ENCODE results near the gene IVD.

Gene IVD

GRCh38 chr15:40405501-40406381, at the start of gene IVD:
Gene IVD (plus strand): TSS chr15:40405795. CDS start chr15:40405828, 33 bp downstream.
- DNase-seq, result peak; percentile 80

GRCh38 chr15:40355976-40356585, 49.5 kb upstream of the IVD start:
- no peak for DNase-seq

- DNase-seq, result no peak
These were observed 48.3 kb upstream of the IVD start for GRCh38 chr15:40357246-40357645.

- DNase-seq, result peak; percentile 89
These were observed 47.7 kb upstream of the IVD start, which contains the start of gene DISP2 for GRCh38 chr15:40357723-40358470. Gene DISP2 (plus strand): TSS chr15:40358219. CDS start chr15:40358322, 103 bp downstream.

GRCh38 chr15:40358471-40359353, 46.9 kb upstream of the IVD start:
- DNase-seq, result no peak

GRCh38 chr15:40360015-40360414, 45.6 kb upstream of the IVD start:
- DNase-seq, result no peak

GRCh38 chr15:40361640-40362039, 44.0 kb upstream of the IVD start:
- no peak for DNase-seq

GRCh38 chr15:40363611-40364010, 42.0 kb upstream of the IVD start:
- no peak for DNase-seq

- DNase-seq, result no peak
These were observed 41.3 kb upstream of the IVD start for GRCh38 chr15:40364251-40364650.

- DNase-seq, result no peak
These were observed 40.6 kb upstream of the IVD start for GRCh38 chr15:40365016-40365415.

- no peak for DNase-seq
These were observed 39.8 kb upstream of the IVD start for GRCh38 chr15:40365624-40366456.

- no peak for DNase-seq
These were observed 38.9 kb upstream of the IVD start for GRCh38 chr15:40366457-40367370.

- DNase-seq, result no peak
These were observed 38.3 kb upstream of the IVD start for GRCh38 chr15:40367371-40367685.

- peak; percentile 81 for DNase-seq
These were observed 37.6 kb upstream of the IVD start for GRCh38 chr15:40367686-40368611.

GRCh38 chr15:40368719-40369473, 36.7 kb upstream of the IVD start:
- no peak for DNase-seq

GRCh38 chr15:40369474-40369869, 36.1 kb upstream of the IVD start:
- no peak for DNase-seq

- no peak for DNase-seq
These were observed 35.6 kb upstream of the IVD start for GRCh38 chr15:40369971-40370370.

- DNase-seq, result no peak
These were observed 32.6 kb upstream of the IVD start for GRCh38 chr15:40372981-40373380.

GRCh38 chr15:40377606-40378005, 28.0 kb upstream of the IVD start:
- DNase-seq, result no peak
